ENCODE data around the gene SPARC.

DNA sequence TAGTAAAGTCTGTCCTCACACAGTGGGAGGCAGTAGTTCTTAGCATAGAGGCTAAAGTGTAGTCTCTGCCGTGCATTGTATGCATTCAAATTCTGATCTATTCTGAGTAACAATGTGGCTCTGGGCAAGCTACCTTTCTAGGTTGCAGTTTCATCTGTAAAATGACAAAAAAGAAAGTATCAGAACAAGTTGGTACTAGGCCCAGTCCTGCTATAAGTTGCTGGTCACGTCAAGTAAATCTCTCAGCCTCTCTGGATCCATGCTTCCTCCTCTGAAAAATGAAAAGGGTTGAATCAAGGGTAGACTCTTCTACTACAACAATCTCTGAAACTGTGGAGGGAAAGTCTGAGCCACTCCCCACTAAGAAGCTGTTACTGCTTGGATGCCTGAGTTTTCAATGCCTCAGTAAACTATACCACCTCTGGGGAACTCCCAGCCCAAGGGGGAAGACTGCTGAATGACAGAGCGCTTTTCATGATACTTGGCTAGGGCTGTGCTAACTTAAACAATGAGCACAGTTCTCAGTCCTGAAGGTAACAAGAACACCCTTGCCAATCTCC is 34.5 kb upstream of the SPARC start:
- TF ChIP-seq, protein P1, sequence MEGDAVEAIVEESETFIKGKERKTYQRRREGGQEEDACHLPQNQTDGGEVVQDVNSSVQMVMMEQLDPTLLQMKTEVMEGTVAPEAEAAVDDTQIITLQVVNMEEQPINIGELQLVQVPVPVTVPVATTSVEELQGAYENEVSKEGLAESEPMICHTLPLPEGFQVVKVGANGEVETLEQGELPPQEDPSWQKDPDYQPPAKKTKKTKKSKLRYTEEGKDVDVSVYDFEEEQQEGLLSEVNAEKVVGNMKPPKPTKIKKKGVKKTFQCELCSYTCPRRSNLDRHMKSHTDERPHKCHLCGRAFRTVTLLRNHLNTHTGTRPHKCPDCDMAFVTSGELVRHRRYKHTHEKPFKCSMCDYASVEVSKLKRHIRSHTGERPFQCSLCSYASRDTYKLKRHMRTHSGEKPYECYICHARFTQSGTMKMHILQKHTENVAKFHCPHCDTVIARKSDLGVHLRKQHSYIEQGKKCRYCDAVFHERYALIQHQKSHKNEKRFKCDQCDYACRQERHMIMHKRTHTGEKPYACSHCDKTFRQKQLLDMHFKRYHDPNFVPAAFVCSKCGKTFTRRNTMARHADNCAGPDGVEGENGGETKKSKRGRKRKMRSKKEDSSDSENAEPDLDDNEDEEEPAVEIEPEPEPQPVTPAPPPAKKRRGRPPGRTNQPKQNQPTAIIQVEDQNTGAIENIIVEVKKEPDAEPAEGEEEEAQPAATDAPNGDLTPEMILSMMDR (IDR thresholded peaks at IDR 0.05): no peak
- TF ChIP-seq EZH2 (IDR thresholded peaks at IDR 0.05) (no peak), EZH2phosphoT487 (IDR thresholded peaks at IDR 0.05) (no peak)
